ENCODE results near the gene PRKN. TPM values are rescaled to one million over a fixed set of nuclear protein-coding genes. Genes with fewer than 3 reads are reported as not detected.

PRKN gene
- total and polyA plus RNA-seq, 9 of the 15 experiments (the other 6 are each of a cell fraction or from before 2014, with no cell fraction given) = 0.03 to 0.96 (median 0.15) TPM; not detected in 2

DNA sequence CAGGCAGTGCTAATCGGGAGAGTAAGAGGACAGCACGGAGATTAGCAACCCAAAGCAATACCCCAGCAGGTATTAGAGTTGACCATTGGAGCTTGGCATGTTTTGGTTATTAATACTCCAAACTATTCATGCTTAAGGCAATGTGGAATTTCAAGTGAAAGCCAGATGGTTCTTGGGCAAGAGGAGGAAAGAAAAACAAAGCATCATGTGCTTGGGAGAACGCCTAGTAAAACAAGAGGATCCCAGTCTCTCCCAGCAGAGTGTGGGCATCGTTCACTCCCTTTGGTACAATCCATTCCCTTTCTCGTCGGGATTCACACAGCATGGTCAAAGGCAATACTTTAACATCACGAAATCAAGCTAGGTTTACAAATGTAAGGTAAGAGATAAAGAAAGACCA lies 349.8 kb downstream of the PRKN start:
- Histone ChIP-seq H3K79me2 (ENCODE audit: control insufficient read depth, insufficient read depth, low read length) (no peaks in the 10 kb centered on the region), H4K20me1 (replicated peaks; ENCODE audit: control insufficient read depth, insufficient read depth, low read length) (no peaks in the 10 kb centered on the region), H3K9me1 (ENCODE audit: control insufficient read depth, insufficient read depth, low read length) (no peaks in the 10 kb centered on the region), H3K9ac (ENCODE audit: insufficient read depth in 1 of 2, low read depth in 2 of 2, low read length in 2 of 2) (no peak overlapping the region), H3K4me1 (replicated peaks in 1 of 2; ENCODE audit: control insufficient read depth in 2 of 2, insufficient read depth in 2 of 2, low read length in 2 of 2) (no peaks in the 10 kb centered on the region), H2AFZ (ENCODE audit: low read depth, low read length) (no peak overlapping the region), H3K27me3 (ENCODE audit: control insufficient read depth in 2 of 2, insufficient read depth in 2 of 2, low read length in 2 of 2) (no peaks in the 10 kb centered on the region), H3K4me2 (ENCODE audit: insufficient read depth, low read length) (no peak overlapping the region), H3K27ac (ENCODE audit: extremely low read depth, low read depth, low read length) (no peak overlapping the region), H3K36me3 (ENCODE audit: control insufficient read depth, insufficient read depth, low read length) (no peaks in the 10 kb centered on the region), H3K4me3 (no peak overlapping the region), H3K9me3 (replicated peaks; ENCODE audit: control insufficient read depth, insufficient read depth, low read depth, low read length) (no peaks in the 10 kb centered on the region)
- WGBS (ENCODE audit: insufficient coverage, low coverage, missing lambda C conversion rate) = 4% methylated on average over 7 of the region's 7 CpGs
- ChIA-PET CTCF (ENCODE audit: low intra/inter-chr PET ratio) (no interaction called here), POLR2A (no interaction called here)
- no TSS peak for BruUV-seq (replicated peaks)
- in situ Hi-C loops (cut with MboI) (no loop called here), intact Hi-C loops (cut with micrococcal nuclease) (no loop called here)
- ATAC-seq = no peak
- no peak for DNase-seq (ENCODE audit: extremely low read depth in 1 of 4, low spot score in 3 of 4)
- FAIRE-seq = no peak
- TF ChIP-seq, protein P1, sequence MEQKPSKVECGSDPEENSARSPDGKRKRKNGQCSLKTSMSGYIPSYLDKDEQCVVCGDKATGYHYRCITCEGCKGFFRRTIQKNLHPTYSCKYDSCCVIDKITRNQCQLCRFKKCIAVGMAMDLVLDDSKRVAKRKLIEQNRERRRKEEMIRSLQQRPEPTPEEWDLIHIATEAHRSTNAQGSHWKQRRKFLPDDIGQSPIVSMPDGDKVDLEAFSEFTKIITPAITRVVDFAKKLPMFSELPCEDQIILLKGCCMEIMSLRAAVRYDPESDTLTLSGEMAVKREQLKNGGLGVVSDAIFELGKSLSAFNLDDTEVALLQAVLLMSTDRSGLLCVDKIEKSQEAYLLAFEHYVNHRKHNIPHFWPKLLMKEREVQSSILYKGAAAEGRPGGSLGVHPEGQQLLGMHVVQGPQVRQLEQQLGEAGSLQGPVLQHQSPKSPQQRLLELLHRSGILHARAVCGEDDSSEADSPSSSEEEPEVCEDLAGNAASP (IDR thresholded peaks at IDR 0.05) = no peak
- TF ChIP-seq ZNF165 (CRISPR knock-in tag; IDR thresholded peaks at IDR 0.05; ENCODE audit: borderline replicate concordance) (no peak), CREBBP (IDR thresholded peaks at IDR 0.05; ENCODE audit: low read depth, low read length) (no peak), EP300 (IDR thresholded peaks at IDR 0.05; ENCODE audit: low read length) (no peak), KHSRP (IDR thresholded peaks at IDR 0.05) (no peak), NFYB (IDR thresholded peaks at IDR 0.05; ENCODE audit: extremely low read depth, insufficient read length) (no peak), ZNF253 (CRISPR knock-in tag; conservative IDR thresholded peaks at IDR 0.05) (no peak), SAFB2 (IDR thresholded peaks at IDR 0.05; ENCODE audit: borderline replicate concordance, low read depth, low read length, severe bottlenecking) (no peak), NFRKB (IDR thresholded peaks at IDR 0.05; ENCODE audit: low read depth) (no peak), ZNF444 (CRISPR knock-in tag; IDR thresholded peaks at IDR 0.05) (no peak), HCFC1 (IDR thresholded peaks at IDR 0.05; ENCODE audit: low read depth, low read length) (no peak)
- TF ChIP-seq, protein P2, sequence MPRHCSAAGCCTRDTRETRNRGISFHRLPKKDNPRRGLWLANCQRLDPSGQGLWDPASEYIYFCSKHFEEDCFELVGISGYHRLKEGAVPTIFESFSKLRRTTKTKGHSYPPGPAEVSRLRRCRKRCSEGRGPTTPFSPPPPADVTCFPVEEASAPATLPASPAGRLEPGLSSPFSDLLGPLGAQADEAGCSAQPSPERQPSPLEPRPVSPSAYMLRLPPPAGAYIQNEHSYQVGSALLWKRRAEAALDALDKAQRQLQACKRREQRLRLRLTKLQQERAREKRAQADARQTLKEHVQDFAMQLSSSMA (CRISPR knock-in tag; IDR thresholded peaks at IDR 0.05) = no peak
- TF ChIP-seq, protein P3, sequence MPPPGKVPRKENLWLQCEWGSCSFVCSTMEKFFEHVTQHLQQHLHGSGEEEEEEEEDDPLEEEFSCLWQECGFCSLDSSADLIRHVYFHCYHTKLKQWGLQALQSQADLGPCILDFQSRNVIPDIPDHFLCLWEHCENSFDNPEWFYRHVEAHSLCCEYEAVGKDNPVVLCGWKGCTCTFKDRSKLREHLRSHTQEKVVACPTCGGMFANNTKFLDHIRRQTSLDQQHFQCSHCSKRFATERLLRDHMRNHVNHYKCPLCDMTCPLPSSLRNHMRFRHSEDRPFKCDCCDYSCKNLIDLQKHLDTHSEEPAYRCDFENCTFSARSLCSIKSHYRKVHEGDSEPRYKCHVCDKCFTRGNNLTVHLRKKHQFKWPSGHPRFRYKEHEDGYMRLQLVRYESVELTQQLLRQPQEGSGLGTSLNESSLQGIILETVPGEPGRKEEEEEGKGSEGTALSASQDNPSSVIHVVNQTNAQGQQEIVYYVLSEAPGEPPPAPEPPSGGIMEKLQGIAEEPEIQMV (tag; conservative IDR thresholded peaks at IDR 0.05; ENCODE audit: low read depth) = no peak
- TF ChIP-seq, protein P4, sequence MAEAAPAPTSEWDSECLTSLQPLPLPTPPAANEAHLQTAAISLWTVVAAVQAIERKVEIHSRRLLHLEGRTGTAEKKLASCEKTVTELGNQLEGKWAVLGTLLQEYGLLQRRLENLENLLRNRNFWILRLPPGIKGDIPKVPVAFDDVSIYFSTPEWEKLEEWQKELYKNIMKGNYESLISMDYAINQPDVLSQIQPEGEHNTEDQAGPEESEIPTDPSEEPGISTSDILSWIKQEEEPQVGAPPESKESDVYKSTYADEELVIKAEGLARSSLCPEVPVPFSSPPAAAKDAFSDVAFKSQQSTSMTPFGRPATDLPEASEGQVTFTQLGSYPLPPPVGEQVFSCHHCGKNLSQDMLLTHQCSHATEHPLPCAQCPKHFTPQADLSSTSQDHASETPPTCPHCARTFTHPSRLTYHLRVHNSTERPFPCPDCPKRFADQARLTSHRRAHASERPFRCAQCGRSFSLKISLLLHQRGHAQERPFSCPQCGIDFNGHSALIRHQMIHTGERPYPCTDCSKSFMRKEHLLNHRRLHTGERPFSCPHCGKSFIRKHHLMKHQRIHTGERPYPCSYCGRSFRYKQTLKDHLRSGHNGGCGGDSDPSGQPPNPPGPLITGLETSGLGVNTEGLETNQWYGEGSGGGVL (CRISPR knock-in tag; IDR thresholded peaks at IDR 0.05) = no peak
- TF ChIP-seq, protein P5, sequence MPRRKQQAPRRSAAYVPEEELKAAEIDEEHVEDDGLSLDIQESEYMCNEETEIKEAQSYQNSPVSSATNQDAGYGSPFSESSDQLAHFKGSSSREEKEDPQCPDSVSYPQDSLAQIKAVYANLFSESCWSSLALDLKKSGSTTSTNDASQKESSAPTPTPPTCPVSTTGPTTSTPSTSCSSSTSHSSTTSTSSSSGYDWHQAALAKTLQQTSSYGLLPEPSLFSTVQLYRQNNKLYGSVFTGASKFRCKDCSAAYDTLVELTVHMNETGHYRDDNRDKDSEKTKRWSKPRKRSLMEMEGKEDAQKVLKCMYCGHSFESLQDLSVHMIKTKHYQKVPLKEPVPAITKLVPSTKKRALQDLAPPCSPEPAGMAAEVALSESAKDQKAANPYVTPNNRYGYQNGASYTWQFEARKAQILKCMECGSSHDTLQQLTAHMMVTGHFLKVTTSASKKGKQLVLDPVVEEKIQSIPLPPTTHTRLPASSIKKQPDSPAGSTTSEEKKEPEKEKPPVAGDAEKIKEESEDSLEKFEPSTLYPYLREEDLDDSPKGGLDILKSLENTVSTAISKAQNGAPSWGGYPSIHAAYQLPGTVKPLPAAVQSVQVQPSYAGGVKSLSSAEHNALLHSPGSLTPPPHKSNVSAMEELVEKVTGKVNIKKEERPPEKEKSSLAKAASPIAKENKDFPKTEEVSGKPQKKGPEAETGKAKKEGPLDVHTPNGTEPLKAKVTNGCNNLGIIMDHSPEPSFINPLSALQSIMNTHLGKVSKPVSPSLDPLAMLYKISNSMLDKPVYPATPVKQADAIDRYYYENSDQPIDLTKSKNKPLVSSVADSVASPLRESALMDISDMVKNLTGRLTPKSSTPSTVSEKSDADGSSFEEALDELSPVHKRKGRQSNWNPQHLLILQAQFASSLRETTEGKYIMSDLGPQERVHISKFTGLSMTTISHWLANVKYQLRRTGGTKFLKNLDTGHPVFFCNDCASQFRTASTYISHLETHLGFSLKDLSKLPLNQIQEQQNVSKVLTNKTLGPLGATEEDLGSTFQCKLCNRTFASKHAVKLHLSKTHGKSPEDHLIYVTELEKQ (CRISPR knock-in tag; IDR thresholded peaks at IDR 0.05) = no peak
